AG09319 (cell line): ENCODE results near the gene AIF1.

Source experiments
- DNase-seq: peaks from one replicate; pipeline ENCODE4 v3.0.0-alpha.2; 2010; ENCODE audit warnings: low read depth; ENCODE audit errors: extremely low read depth
- CTCF ChIP-seq: IDR thresholded peaks from 2 replicates; pipeline ENCODE4 v1.5.1; 2011; ENCODE audit warnings: low read depth, mild to moderate bottlenecking, inconsistent platforms, low read length, moderate library complexity

The AIF1 gene

GRCh38 chr6:31632279-31632946, 17.4 kb downstream of the AIF1 start:
- no peak for TF ChIP-seq CTCF
- DNase-seq = no peak

DNA sequence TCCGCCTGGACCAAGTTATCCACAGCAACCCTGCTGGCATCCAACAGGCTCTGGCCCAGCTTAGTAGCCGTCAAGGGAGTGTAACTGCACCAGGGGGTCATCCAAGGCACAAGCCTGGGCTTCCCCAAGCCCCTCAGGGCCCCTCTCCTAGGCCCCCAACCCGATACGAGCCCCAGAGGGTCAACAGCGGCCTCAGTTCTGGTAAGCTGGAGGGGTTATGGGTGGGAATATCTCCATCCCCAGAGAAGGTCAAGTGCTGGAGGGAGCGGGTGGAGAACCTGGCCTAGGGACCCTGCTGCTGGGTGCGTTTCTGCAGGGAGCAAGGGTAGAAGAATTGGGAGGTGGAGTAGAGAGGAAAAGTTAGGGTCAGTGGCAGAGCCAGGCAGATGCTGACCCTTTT, 18.4 kb downstream of the AIF1 start:
- no peak for TF ChIP-seq CTCF
- no peak for DNase-seq

DNA sequence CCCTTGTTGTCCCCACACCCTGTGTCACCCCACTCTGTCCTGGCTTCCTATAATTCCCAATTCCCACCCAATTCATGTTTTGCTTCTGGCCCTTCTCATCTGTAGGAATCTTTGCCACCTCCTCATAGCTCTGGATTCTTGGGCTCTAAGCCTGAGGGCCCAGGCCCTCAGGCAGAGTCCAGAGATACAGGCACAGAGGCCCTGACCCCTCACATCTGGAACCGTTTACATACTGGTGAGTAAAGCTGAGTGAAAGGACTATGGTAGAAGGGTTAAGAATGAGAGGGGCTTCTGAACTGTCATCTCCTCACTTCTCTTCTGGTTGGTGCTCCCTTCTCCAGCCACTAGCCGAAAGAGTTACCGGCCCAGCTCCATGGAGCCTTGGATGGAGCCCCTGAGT, 19.1 kb downstream of the AIF1 start:
- DNase-seq = no peak
- no peak for TF ChIP-seq CTCF

- no peak for DNase-seq
- TF ChIP-seq CTCF = no peak
These were observed 20.0 kb downstream of the AIF1 start for GRCh38 chr6:31634969-31635575.

GRCh38 chr6:31636698-31637596, 21.9 kb downstream of the AIF1 start:
- no peak for TF ChIP-seq CTCF
- DNase-seq = no peak

- no peak for DNase-seq
These were observed 24.0 kb downstream of the AIF1 start for GRCh38 chr6:31639043-31639442.

More at GRCh38 chr6:31639043-31639442, 24.0 kb downstream of the AIF1 start:
- no peak for TF ChIP-seq CTCF
